ENCODE results near the gene CUL9.

CUL9 gene

DNA sequence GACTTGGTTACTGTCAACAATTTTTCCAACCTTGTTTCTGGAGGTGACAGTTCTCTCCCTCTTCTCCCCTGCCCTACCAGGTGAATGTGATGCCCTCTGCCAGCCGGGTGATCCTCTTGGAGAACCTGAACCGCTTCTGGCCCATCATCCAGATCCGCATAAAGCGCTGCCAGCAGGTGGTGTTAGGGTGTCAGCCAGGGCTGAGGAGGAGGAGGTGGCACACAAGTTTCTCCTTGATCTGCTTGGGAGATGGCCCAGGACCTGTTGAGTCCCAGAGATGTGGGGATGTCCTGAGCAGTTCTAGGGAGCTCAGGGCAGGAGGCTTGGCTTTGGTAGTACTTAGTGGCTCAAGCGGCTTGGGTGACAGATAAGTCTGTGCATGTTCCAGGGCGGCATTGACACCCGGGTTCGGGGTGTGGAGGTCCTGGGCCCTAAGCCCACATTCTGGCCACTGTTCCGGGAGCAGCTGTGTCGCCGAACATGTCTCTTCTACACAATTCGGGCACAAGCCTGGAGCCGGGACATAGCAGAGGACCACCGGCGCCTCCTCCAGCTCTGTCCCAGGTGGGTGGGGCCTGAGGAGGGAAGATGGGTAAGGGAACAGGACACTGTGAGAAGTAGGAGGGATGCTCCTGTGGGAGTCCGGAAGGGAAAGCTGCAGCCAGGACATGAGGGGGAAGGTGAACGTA, 21.2 kb downstream of the CUL9 start:
- Histone ChIP-seq H2BK5ac (ENCODE audit: low read depth, low read length, poor library complexity, severe bottlenecking) (no peak overlapping the region), H2BK15ac (ENCODE audit: low read depth, poor library complexity, severe bottlenecking) (no peak overlapping the region), H3K79me1 (replicated peaks; ENCODE audit: low read length, poor library complexity, severe bottlenecking) (no peaks in the 10 kb centered on the region), H3K14ac (ENCODE audit: low read length in 2 of 2) (no peak overlapping the region), H3K18ac (ENCODE audit: low read depth in 1 of 2, low read length in 2 of 2) (no peak overlapping the region), H2AK5ac (ENCODE audit: low read length, severe bottlenecking) (no peak overlapping the region), H2BK120ac (ENCODE audit: low read depth, low read length) (no peak overlapping the region), H3K4me3 (ENCODE audit: insufficient read depth in 1 of 2, low read depth in 1 of 2, low read length in 2 of 2) (no peak overlapping the region), H3K27ac (ENCODE audit: low read length, poor library complexity, severe bottlenecking) (no peak overlapping the region), H3K27me3 (ENCODE audit: control insufficient read depth in 1 of 2, insufficient read depth in 1 of 2, low read length in 2 of 2) (no peaks in the 10 kb centered on the region), H2BK12ac (ENCODE audit: low read length in 2 of 2) (no peak overlapping the region), H3K9ac (ENCODE audit: low read length) (no peak overlapping the region), H2AFZ (ENCODE audit: low read depth, low read length) (no peak overlapping the region), H4K91ac (ENCODE audit: low read length) (peak overlapping the region; percentile 25), H3K4me1 (ENCODE audit: control insufficient read depth, insufficient read depth, low read depth, low read length) (no peaks in the 10 kb centered on the region), H4K8ac (ENCODE audit: low read length) (no peak overlapping the region), H3K4ac (ENCODE audit: low read depth in 1 of 2, low read length in 2 of 2) (peak overlapping the region in 1 of 2 experiments; percentile 16), H3K9me3 (ENCODE audit: control insufficient read depth, low read length) (peaks cover 10% of the 10 kb centered on the region), H3K4me2 (ENCODE audit: low read length, poor library complexity, severe bottlenecking) (no peak overlapping the region), H3K23ac (ENCODE audit: low read length in 2 of 2) (no peak overlapping the region), H3K36me3 (ENCODE audit: control insufficient read depth in 1 of 2, insufficient read depth in 2 of 2, low read depth in 1 of 2, low read length in 2 of 2) (peaks cover 63 to 72% of the 10 kb centered on the region in 2 experiments)
- 94% methylated on average over 17 of the region's 17 CpGs for WGBS
- DNase-seq, result no peak

- WGBS, result 87% methylated on average over 8 of the region's 8 CpGs
- peaks cover 10% of the 10 kb centered on the region for H3K9me3 ChIP-seq (ENCODE audit: control insufficient read depth, low read length)
- H3K27me3 ChIP-seq (ENCODE audit: control insufficient read depth in 1 of 2, insufficient read depth in 1 of 2, low read length in 2 of 2), result no peaks in the 10 kb centered on the region
- H3K4me1 ChIP-seq (ENCODE audit: control insufficient read depth, insufficient read depth, low read depth, low read length), result no peaks in the 10 kb centered on the region
- no peak overlapping the region for H3K23ac ChIP-seq (ENCODE audit: low read length in 2 of 2)
- no peak overlapping the region for H2BK120ac ChIP-seq (ENCODE audit: low read depth, low read length)
- no peak overlapping the region for H2AK5ac ChIP-seq (ENCODE audit: low read length, severe bottlenecking)
- no peak overlapping the region for H3K14ac ChIP-seq (ENCODE audit: low read length in 2 of 2)
- no peak overlapping the region for H3K4me2 ChIP-seq (ENCODE audit: low read length, poor library complexity, severe bottlenecking)
- H3K27ac ChIP-seq (ENCODE audit: low read length, poor library complexity, severe bottlenecking), result no peak overlapping the region
- no peak for DNase-seq
- no peak overlapping the region for H3K18ac ChIP-seq (ENCODE audit: low read depth in 1 of 2, low read length in 2 of 2)
- no peak overlapping the region for H3K4me3 ChIP-seq (ENCODE audit: insufficient read depth in 1 of 2, low read depth in 1 of 2, low read length in 2 of 2)
- no peak overlapping the region for H3K9ac ChIP-seq (ENCODE audit: low read length)
- no peak overlapping the region for H2BK5ac ChIP-seq (ENCODE audit: low read depth, low read length, poor library complexity, severe bottlenecking)
- H2BK15ac ChIP-seq (ENCODE audit: low read depth, poor library complexity, severe bottlenecking), result no peak overlapping the region
- H3K36me3 ChIP-seq (ENCODE audit: control insufficient read depth in 1 of 2, insufficient read depth in 2 of 2, low read depth in 1 of 2, low read length in 2 of 2), result peaks cover 59 to 67% of the 10 kb centered on the region in 2 experiments
- no peaks in the 10 kb centered on the region for H3K79me1 ChIP-seq (replicated peaks; ENCODE audit: low read length, poor library complexity, severe bottlenecking)
- H4K8ac ChIP-seq (ENCODE audit: low read length), result no peak overlapping the region
- no peak overlapping the region for H2BK12ac ChIP-seq (ENCODE audit: low read length in 2 of 2)
- no peak overlapping the region for H4K91ac ChIP-seq (ENCODE audit: low read length)
- H3K4ac ChIP-seq (ENCODE audit: low read depth in 1 of 2, low read length in 2 of 2), result no peak overlapping the region
- H2AFZ ChIP-seq (ENCODE audit: low read depth, low read length), result no peak overlapping the region
These were observed 21.7 kb downstream of the CUL9 start for GRCh38 chr6:43203718-43204095.

DNA sequence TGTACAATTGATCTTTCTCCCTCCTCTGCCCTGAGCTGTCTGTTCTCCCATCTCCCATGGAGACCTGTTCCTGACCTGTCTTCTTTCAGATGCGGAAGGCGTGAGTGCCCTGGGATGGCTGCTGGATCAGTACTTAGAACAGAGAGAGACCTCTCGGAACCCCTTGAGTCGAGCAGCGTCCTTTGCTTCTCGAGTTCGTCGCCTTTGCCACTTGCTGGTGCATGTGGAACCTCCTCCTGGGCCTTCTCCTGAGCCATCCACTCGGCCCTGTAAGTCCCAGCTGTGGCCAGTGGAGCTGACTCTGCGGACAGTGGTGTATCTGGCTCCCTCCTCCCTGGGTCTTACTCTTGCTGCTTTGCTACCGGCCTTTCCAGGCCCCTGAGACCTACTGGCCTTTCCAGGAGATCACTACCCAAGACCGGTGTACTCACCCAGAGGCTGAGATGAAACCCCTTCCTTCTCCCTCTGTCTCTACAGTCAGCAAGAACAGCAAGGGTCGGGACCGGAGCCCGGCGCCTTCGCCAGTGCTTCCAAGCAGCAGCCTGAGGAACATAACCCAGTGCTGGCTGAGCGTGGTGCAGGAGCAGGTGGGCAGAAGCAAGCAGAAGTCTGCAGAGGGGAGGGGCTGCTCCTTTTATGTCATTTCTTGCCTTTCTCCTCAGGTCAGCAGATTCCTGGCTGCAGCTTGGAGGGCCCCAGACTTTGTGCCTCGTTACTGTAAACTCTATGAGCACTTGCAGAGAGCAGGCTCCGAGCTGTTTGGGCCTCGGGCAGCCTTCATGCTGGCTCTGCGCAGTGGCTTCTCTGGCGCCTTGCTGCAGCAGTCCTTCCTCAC, 22.5 kb downstream of the CUL9 start:
- H3K9me3 ChIP-seq (ENCODE audit: control insufficient read depth, low read length), result peaks cover 10% of the 10 kb centered on the region
- 96% methylated on average over 19 of the region's 23 CpGs for WGBS
- H2AK5ac ChIP-seq (ENCODE audit: low read length, severe bottlenecking), result no peak overlapping the region
- H2BK12ac ChIP-seq (ENCODE audit: low read length in 2 of 2), result no peak overlapping the region
- no peak overlapping the region for H3K4me2 ChIP-seq (ENCODE audit: low read length, poor library complexity, severe bottlenecking)
- H2BK5ac ChIP-seq (ENCODE audit: low read depth, low read length, poor library complexity, severe bottlenecking), result no peak overlapping the region
- no peak overlapping the region for H3K14ac ChIP-seq (ENCODE audit: low read length in 2 of 2)
- no peak overlapping the region for H3K9ac ChIP-seq (ENCODE audit: low read length)
- H2BK120ac ChIP-seq (ENCODE audit: low read depth, low read length), result no peak overlapping the region
- H3K79me1 ChIP-seq (replicated peaks; ENCODE audit: low read length, poor library complexity, severe bottlenecking), result no peaks in the 10 kb centered on the region
- no peak overlapping the region for H4K8ac ChIP-seq (ENCODE audit: low read length)
- no peak overlapping the region for H3K4ac ChIP-seq (ENCODE audit: low read depth in 1 of 2, low read length in 2 of 2)
- no peak overlapping the region for H3K4me3 ChIP-seq (ENCODE audit: insufficient read depth in 1 of 2, low read depth in 1 of 2, low read length in 2 of 2)
- no peak overlapping the region for H3K23ac ChIP-seq (ENCODE audit: low read length in 2 of 2)
- no peaks in the 10 kb centered on the region for H3K27me3 ChIP-seq (ENCODE audit: control insufficient read depth in 1 of 2, insufficient read depth in 1 of 2, low read length in 2 of 2)
- H3K36me3 ChIP-seq (ENCODE audit: control insufficient read depth in 1 of 2, insufficient read depth in 2 of 2, low read depth in 1 of 2, low read length in 2 of 2), result peaks cover 53 to 62% of the 10 kb centered on the region in 2 experiments
- H3K4me1 ChIP-seq (ENCODE audit: control insufficient read depth, insufficient read depth, low read depth, low read length), result no peaks in the 10 kb centered on the region
- H2BK15ac ChIP-seq (ENCODE audit: low read depth, poor library complexity, severe bottlenecking), result no peak overlapping the region
- no peak overlapping the region for H2AFZ ChIP-seq (ENCODE audit: low read depth, low read length)
- no peak overlapping the region for H3K27ac ChIP-seq (ENCODE audit: low read length, poor library complexity, severe bottlenecking)
- no peak for DNase-seq
- H4K91ac ChIP-seq (ENCODE audit: low read length), result no peak overlapping the region
- no peak overlapping the region for H3K18ac ChIP-seq (ENCODE audit: low read depth in 1 of 2, low read length in 2 of 2)

- Histone ChIP-seq H3K14ac (ENCODE audit: low read length in 2 of 2) (no peak overlapping the region), H3K4me2 (ENCODE audit: low read length, poor library complexity, severe bottlenecking) (no peak overlapping the region), H3K27ac (ENCODE audit: low read length, poor library complexity, severe bottlenecking) (no peak overlapping the region), H2BK12ac (ENCODE audit: low read length in 2 of 2) (no peak overlapping the region), H3K4me1 (ENCODE audit: control insufficient read depth, insufficient read depth, low read depth, low read length) (no peaks in the 10 kb centered on the region), H3K9me3 (ENCODE audit: control insufficient read depth, low read length) (peaks cover 10% of the 10 kb centered on the region), H2AK5ac (ENCODE audit: low read length, severe bottlenecking) (no peak overlapping the region), H3K9ac (ENCODE audit: low read length) (no peak overlapping the region), H3K27me3 (ENCODE audit: control insufficient read depth in 1 of 2, insufficient read depth in 1 of 2, low read length in 2 of 2) (no peaks in the 10 kb centered on the region), H3K4me3 (ENCODE audit: insufficient read depth in 1 of 2, low read depth in 1 of 2, low read length in 2 of 2) (no peak overlapping the region), H2BK15ac (ENCODE audit: low read depth, poor library complexity, severe bottlenecking) (no peak overlapping the region), H2AFZ (ENCODE audit: low read depth, low read length) (no peak overlapping the region), H2BK5ac (ENCODE audit: low read depth, low read length, poor library complexity, severe bottlenecking) (no peak overlapping the region), H4K91ac (ENCODE audit: low read length) (no peak overlapping the region), H2BK120ac (ENCODE audit: low read depth, low read length) (no peak overlapping the region), H4K8ac (ENCODE audit: low read length) (peak overlapping the region; percentile 9), H3K36me3 (ENCODE audit: control insufficient read depth in 1 of 2, insufficient read depth in 2 of 2, low read depth in 1 of 2, low read length in 2 of 2) (peaks cover 39 to 48% of the 10 kb centered on the region in 2 experiments), H3K4ac (ENCODE audit: low read depth in 1 of 2, low read length in 2 of 2) (no peak overlapping the region), H3K23ac (ENCODE audit: low read length in 2 of 2) (no peak overlapping the region), H3K18ac (ENCODE audit: low read depth in 1 of 2, low read length in 2 of 2) (no peak overlapping the region), H3K79me1 (replicated peaks; ENCODE audit: low read length, poor library complexity, severe bottlenecking) (no peaks in the 10 kb centered on the region)
- WGBS, result 95% methylated on average over 10 of the region's 10 CpGs
- no peak for DNase-seq
These were observed 23.9 kb downstream of the CUL9 start for GRCh38 chr6:43205849-43206248.

Data from mesenchymal stem cell (in vitro differentiated cells and primary cell).